A673 (cell line): Measurements from ENCODE around the gene RPTOR. TPM values are rescaled to one million over a fixed set of nuclear protein-coding genes. Genes with fewer than 3 reads are reported as not detected.

Source experiments
- BruUV-seq: library from RNA; stranded (reverse); fragments of 400-500 nt; replicated peaks from 2 replicates; lab custom pipeline; 2021; lab: Mats Ljungman, UMichigan
- CTCF ChIA-PET: fragments of 300-600 bp; sonication (Branson Sonifier 250); formaldehyde crosslinking; loops from one replicate; lab custom pipeline; 2022; ENCODE audit warnings: antibody characterized with exemption; lab: Charles Lee
- POLR2A ChIA-PET: fragments of 300-600 bp; sonication (Branson Sonifier 250); formaldehyde crosslinking; loops from one replicate; lab custom pipeline; 2022; ENCODE audit warnings: antibody characterized with exemption; ENCODE audit not compliant: low non-redundant PET; lab: Charles Lee
- DNase-seq: peaks from one replicate; pipeline ENCODE4 v3.0.0-alpha.2; 2015; ENCODE audit warnings: low spot score
- H3K27ac ChIP-seq: fragments of 200-600 bp; sonication (generic); 2 replicates; pipeline ENCODE4 v1.5.1; 2016; ENCODE audit warnings: mixed run types, low read depth, mild to moderate bottlenecking, mixed read lengths, antibody characterized with exemption, low read length; ENCODE audit not compliant: poor library complexity, severe bottlenecking
- H3K27me3 ChIP-seq: fragments of 200-600 bp; sonication (generic); replicated peaks from 2 replicates; pipeline ENCODE4 v1.6.1; 2017; ENCODE audit warnings: mixed run types, low read depth, mild to moderate bottlenecking, mixed read lengths, antibody characterized with exemption, low read length; ENCODE audit not compliant: insufficient read depth, poor library complexity
- H3K36me3 ChIP-seq: fragments of 200-600 bp; sonication (generic); 2 replicates; pipeline ENCODE4 v1.6.1; 2016; ENCODE audit warnings: mixed run types, mild to moderate bottlenecking, mixed read lengths, antibody characterized with exemption, low read length; ENCODE audit not compliant: insufficient read depth, poor library complexity, severe bottlenecking
- H3K4me1 ChIP-seq: fragments of 200-600 bp; sonication (generic); 2 replicates; pipeline ENCODE4 v1.6.1; 2017; ENCODE audit warnings: mixed run types, mild to moderate bottlenecking, mixed read lengths, antibody characterized with exemption, low read length; ENCODE audit not compliant: insufficient read depth, poor library complexity, severe bottlenecking
- H3K4me3 ChIP-seq: fragments of 200-600 bp; sonication (generic); 2 replicates; pipeline ENCODE4 v1.5.1; 2016; ENCODE audit warnings: low read depth, mixed run types, mild to moderate bottlenecking, mixed read lengths, low read length; ENCODE audit not compliant: poor library complexity, severe bottlenecking
- H3K9me3 ChIP-seq: fragments of 200-600 bp; sonication (generic); 2 replicates; pipeline ENCODE4 v1.6.1; 2016; ENCODE audit warnings: mixed run types, low read depth, mild to moderate bottlenecking, mixed read lengths, antibody characterized with exemption, low read length; ENCODE audit not compliant: poor library complexity, severe bottlenecking
- CTCF ChIP-seq: fragments of 300-800, 200-600 bp; sonication (generic); conservative IDR thresholded peaks from 2 replicates; pipeline ENCODE4 v1.5.1; 2017; ENCODE audit warnings: low read depth, mild to moderate bottlenecking, antibody characterized with exemption, low read length, moderate library complexity, mixed read lengths
- EZH2 ChIP-seq: fragments of 200-600 bp; sonication (generic); IDR thresholded peaks from 2 replicates; pipeline ENCODE4 v1.6.1; 2017; ENCODE audit warnings: borderline replicate concordance, low read depth, mild to moderate bottlenecking, mixed read lengths, antibody characterized with exemption, low read length; ENCODE audit not compliant: poor library complexity, severe bottlenecking
- intact Hi-C: fragments of 100-400 bp; cut with micrococcal nuclease; formaldehyde crosslinking; loops from one replicate; pipeline ENCODE4 v1.10.0; 2022; ENCODE audit not compliant: unreplicated experiment
- total RNA-seq: library from RNA; stranded (reverse); gene quantifications from 2 replicates; pipeline ENCODE4 v1.2.3, GENCODE V29; 2021

The RPTOR gene
- total RNA-seq, 1 experiment from 2014 or later: 55.2 TPM

GRCh38 chr17:80807882-80808281, 263.2 kb downstream of the RPTOR start:
- BruUV-seq: no TSS peak
- H3K9me3 ChIP-seq: peaks cover 13% of the 10 kb centered on the region
- H3K27me3 ChIP-seq: no peaks in the 10 kb centered on the region
- no peaks in the 10 kb centered on the region for H3K4me1 ChIP-seq
- no peak for DNase-seq
- H3K36me3 ChIP-seq: no peaks in the 10 kb centered on the region
- TF ChIP-seq EZH2: no peak
- no peak for TF ChIP-seq CTCF
- H3K27ac ChIP-seq: no peak overlapping the region
- intact Hi-C loops: no loop called here
- ChIA-PET CTCF (no interaction called here), POLR2A (no interaction called here)
- H3K4me3 ChIP-seq: no peak overlapping the region

- peaks cover 10% of the 10 kb centered on the region for H3K9me3 ChIP-seq
- H3K4me1 ChIP-seq: no peaks in the 10 kb centered on the region
- no peaks in the 10 kb centered on the region for H3K36me3 ChIP-seq
- no peak for DNase-seq
- no peak overlapping the region for H3K27ac ChIP-seq
- ChIA-PET POLR2A (interaction anchor here (0.6 kb wide), 1 partner anchor 29 kb away, joined by 3 read pairs; no protein-coding TSS in a partner anchor), CTCF (no interaction called here)
- TF ChIP-seq CTCF (no peak), EZH2 (no peak)
- H3K27me3 ChIP-seq: no peaks in the 10 kb centered on the region
- H3K4me3 ChIP-seq: no peak overlapping the region
- intact Hi-C loops: no loop called here
- no TSS peak for BruUV-seq
Observed at GRCh38 chr17:80811181-80812105, 266.8 kb downstream of the RPTOR start.

- intact Hi-C loops: no loop called here
- no peak overlapping the region for H3K4me3 ChIP-seq
- CTCF ChIA-PET: no interaction called here
- BruUV-seq: no TSS peak
- H3K36me3 ChIP-seq: no peaks in the 10 kb centered on the region
- no peak overlapping the region for H3K27ac ChIP-seq
- H3K9me3 ChIP-seq: no peaks in the 10 kb centered on the region
- DNase-seq: no peak
- no peaks in the 10 kb centered on the region for H3K4me1 ChIP-seq
- no peaks in the 10 kb centered on the region for H3K27me3 ChIP-seq
- POLR2A ChIA-PET: no interaction called here
- TF ChIP-seq EZH2 (no peak), CTCF (no peak)
Observed at GRCh38 chr17:80812362-80813088, 267.9 kb downstream of the RPTOR start.
